ENCODE measurements around the gene GPR87.
A peak's percentile ranks its signal among the peaks of the same experiment; 100 is the strongest.

Gene GPR87

DNA sequence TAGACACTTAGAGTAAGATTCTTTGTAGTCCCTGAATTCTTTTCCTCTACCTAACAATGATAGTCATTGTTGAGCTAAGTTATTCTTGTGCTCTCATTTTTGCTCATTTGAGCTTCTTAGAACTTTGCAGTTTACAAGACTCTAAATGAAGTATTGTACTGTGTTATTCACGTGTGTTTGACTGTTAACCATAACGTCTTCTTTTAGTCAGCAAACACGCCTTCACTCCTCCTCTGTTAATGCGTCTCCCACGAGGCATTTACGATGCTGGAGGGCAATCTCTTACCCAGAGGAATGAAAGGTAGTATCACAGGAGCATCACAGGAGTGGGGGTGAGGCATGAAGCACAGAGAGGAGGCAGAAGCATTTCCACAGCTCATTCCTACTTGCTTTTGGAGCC is 23.5 kb downstream of the GPR87 start:
- TF ChIP-seq, protein P1, sequence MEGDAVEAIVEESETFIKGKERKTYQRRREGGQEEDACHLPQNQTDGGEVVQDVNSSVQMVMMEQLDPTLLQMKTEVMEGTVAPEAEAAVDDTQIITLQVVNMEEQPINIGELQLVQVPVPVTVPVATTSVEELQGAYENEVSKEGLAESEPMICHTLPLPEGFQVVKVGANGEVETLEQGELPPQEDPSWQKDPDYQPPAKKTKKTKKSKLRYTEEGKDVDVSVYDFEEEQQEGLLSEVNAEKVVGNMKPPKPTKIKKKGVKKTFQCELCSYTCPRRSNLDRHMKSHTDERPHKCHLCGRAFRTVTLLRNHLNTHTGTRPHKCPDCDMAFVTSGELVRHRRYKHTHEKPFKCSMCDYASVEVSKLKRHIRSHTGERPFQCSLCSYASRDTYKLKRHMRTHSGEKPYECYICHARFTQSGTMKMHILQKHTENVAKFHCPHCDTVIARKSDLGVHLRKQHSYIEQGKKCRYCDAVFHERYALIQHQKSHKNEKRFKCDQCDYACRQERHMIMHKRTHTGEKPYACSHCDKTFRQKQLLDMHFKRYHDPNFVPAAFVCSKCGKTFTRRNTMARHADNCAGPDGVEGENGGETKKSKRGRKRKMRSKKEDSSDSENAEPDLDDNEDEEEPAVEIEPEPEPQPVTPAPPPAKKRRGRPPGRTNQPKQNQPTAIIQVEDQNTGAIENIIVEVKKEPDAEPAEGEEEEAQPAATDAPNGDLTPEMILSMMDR (IDR thresholded peaks at IDR 0.05; ENCODE audit: low read depth, low read length) = no peak
- H3K4me3 ChIP-seq (replicated peaks in 1 of 2; ENCODE audit: low read depth in 2 of 2, low read length in 2 of 2) = no peak overlapping the region
- no peak for DNase-seq (ENCODE audit: low read depth in 2 of 2)

DNA sequence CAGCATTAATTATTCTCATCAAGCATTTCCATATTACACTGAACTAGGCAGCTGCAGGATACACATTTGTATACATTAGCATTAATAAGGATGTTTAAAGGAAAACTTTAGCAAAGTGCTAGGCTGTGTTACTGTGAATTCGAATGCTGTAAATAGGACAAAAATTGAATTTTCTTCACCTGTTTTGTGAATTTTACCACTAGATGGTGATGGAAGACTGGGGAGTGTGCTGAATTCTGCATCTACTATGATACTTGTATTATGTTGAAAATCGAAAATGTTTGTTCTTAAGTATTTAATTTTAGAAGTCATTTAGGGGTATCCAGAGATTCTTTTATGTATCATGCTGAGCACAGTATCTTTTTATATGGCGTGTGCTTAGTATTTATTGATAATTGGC is 25.9 kb downstream of the GPR87 start:
- TF ChIP-seq, protein P1 (IDR thresholded peaks at IDR 0.05; ENCODE audit: low read depth, low read length) = peak; percentile 58
- peak; percentile 65 to 70 for DNase-seq (ENCODE audit: low read depth in 2 of 2)
- H3K4me3 ChIP-seq (replicated peaks in 1 of 2; ENCODE audit: low read depth in 2 of 2, low read length in 2 of 2) = no peak overlapping the region

DNA sequence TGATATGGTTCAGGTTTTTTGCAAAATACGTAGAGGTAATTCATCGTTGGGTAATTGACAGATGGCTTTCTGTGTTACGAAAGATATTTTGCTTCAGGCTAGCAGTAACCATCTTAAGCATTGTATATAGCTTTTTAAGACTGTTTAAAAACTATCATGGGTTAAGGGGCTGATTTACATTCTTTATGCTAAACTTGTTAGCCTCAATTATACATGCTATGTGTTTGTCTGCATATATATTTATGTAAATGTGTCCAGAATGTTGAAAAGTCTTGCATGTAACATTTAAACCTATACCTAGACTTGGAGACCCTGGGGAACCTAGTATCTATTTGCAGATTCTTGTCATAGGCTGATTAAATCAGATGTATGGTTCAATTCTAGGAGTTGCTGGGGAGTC is 27.2 kb downstream of the GPR87 start:
- TF ChIP-seq, protein P1 (IDR thresholded peaks at IDR 0.05; ENCODE audit: low read depth, low read length) = no peak
- no peak overlapping the region for H3K4me3 ChIP-seq (replicated peaks in 1 of 2; ENCODE audit: low read depth in 2 of 2, low read length in 2 of 2)
- DNase-seq (ENCODE audit: low read depth in 2 of 2) = no peak

DNA sequence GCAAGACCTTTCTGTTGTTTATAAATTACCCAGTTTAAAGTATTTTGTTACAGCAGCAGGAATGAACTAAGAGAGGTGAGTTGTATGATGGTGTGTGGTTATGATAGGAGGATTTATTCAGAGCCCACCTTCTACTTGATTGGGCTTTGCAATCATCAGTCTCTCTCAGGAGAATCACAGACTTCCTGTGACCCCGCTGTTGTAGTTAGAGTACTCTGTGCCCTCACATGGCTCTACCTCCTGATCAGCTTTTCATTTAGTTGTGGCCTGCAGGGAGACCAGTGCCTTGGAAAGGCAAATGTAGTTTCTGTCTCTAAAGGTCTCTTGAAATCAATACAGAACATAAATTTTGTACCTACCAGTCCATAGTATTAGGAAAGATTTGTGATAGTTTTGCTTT is 30.7 kb downstream of the GPR87 start:
- TF ChIP-seq, protein P1 (IDR thresholded peaks at IDR 0.05; ENCODE audit: low read depth, low read length) = no peak
- H3K4me3 ChIP-seq (replicated peaks in 1 of 2; ENCODE audit: low read depth in 2 of 2, low read length in 2 of 2) = no peak overlapping the region
- no peak for DNase-seq (ENCODE audit: low read depth in 2 of 2)

DNA sequence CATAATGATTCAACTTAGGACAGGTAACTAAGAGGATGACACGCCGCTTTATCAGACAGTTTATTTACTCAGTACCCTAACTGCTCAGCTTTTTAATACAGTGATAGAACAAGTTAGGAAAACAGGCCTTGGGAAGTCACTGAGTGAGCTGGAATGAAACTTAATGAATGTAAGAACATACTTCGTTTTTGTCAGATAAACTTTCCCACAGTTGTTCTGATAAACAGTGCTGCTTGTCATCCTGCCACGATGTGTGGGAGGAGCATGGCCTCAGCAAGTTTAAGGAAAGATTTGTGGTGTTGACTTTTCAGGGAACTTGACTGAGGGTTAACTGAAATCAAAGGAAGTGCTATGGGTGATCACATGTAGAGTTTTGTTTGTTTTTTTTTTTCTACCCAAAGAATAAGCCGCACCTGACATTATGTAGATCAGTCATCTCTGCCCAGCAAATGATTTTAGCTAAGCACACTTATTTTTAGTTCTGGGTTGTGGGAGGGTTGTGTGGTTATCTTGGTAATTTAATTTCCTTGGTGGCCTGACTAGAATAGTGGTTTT is 32.6 kb downstream of the GPR87 start:
- no peak overlapping the region for H3K4me3 ChIP-seq (replicated peaks in 1 of 2; ENCODE audit: low read depth in 2 of 2, low read length in 2 of 2)
- DNase-seq (ENCODE audit: low read depth in 2 of 2) = peak; percentile 38 to 85
- TF ChIP-seq, protein P1 (IDR thresholded peaks at IDR 0.05; ENCODE audit: low read depth, low read length) = no peak

DNA sequence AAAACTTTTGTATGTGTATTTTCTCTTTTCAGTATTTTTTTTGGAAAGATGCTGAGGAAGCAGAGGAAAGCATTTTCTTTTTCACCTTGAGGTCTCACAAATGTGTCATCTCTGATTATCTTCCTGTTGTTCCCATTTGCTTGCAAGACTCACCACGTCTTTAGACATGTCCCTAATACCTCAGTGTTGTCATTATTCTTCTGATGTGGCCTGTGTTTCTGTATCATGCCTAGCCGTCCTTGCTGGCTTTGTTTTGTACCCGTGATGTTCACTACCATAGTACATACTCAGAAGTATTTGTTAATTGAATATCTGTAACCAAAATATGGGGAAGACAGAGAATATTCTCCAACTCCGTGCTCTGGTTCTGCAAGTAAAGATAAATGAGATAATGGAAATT is 33.2 kb downstream of the GPR87 start:
- TF ChIP-seq, protein P1 (IDR thresholded peaks at IDR 0.05; ENCODE audit: low read depth, low read length) = no peak
- no peak overlapping the region for H3K4me3 ChIP-seq (replicated peaks in 1 of 2; ENCODE audit: low read depth in 2 of 2, low read length in 2 of 2)
- DNase-seq (ENCODE audit: low read depth in 2 of 2) = no peak

DNA sequence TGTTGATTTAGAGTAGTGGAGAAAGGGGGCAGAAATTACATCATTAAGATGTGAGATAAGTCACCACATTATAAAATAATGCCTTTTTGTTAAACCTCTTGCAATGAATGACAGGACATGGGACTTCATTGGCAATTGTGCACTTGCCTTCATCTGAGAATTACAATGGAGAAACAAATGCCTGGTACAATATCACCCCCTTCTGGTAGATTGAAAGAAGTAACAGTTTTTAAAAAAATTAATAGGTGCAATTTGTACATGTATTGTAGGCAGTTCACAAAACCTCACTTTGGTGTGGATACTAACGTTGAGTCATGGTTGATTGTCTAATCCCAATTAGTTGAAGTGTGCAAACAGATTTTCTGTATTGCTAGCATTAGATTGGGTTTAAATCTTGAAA is 33.7 kb downstream of the GPR87 start:
- DNase-seq (ENCODE audit: low read depth in 2 of 2) = peak; percentile 79
- no peak overlapping the region for H3K4me3 ChIP-seq (replicated peaks in 1 of 2; ENCODE audit: low read depth in 2 of 2, low read length in 2 of 2)
- TF ChIP-seq, protein P1 (IDR thresholded peaks at IDR 0.05; ENCODE audit: low read depth, low read length) = peak; percentile 50

Measured in cardiac fibroblast (primary cell).